Measurements from ENCODE around the gene MID2. TPM values are rescaled to one million over a fixed set of nuclear protein-coding genes. Genes with fewer than 3 reads are reported as not detected.

Gene MID2
- total and polyA plus RNA-seq, 10 donors: 0.50 to 11.9 (median 10.4) TPM

GRCh38 chrX:107818900-107819521 is 6.7 kb upstream of the MID2 start:
- no peak overlapping the region for H3K4me3 ChIP-seq
- no peak for DNase-seq
- H3K27me3 ChIP-seq (replicated peaks in 1 of 7): no peaks in the 10 kb centered on the region
- H3K36me3 ChIP-seq: no peaks in the 10 kb centered on the region
- peaks cover 4 to 27% (median 16%) of the 10 kb centered on the region in 8 donors for H3K9me3 ChIP-seq
- H3K4me1 ChIP-seq: no peaks in the 10 kb centered on the region
- TF ChIP-seq POLR2A (IDR thresholded peaks at IDR 0.05) (no peak), POLR2AphosphoS5 (IDR thresholded peaks at IDR 0.05) (no peak), CTCF (IDR thresholded peaks at IDR 0.05 in 8 of 11, conservative IDR thresholded peaks at IDR 0.05 in 3 of 11) (no peak)
- intact Hi-C loops (cut with DNase I; ENCODE audit: low total_unique reads): no loop called here
- no peak overlapping the region for H3K27ac ChIP-seq

DNA sequence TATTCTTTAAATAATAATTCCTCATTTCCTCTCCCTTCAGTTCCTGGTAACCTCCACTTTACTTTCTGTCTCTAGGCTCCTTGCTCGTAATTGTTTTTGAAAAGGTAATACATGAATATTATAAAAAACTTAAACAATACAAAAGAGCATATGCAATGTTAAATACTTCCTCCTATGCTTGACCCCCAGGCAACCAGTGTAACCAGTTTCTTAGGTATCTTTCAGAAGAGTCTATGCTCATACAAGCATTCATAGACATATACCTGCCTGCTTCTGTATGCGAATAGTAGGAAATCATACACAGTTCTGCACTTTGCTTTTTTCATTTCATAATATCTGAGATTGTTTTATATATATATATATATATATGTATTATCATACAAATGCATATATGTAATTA is 2.6 kb upstream of the MID2 start:
- intact Hi-C loops (cut with DNase I; ENCODE audit: low total_unique reads): no loop called here
- 61 to 96% (median 84%) methylated on average over 2 of the region's 2 CpGs for WGBS, 5 donors
- no peaks in the 10 kb centered on the region for H3K36me3 ChIP-seq

GRCh38 chrX:107823456-107823855 is 2.2 kb upstream of the MID2 start:
- Histone ChIP-seq H3K27me3 (replicated peaks in 1 of 7) (peaks cover 0 to 29% (median 0%) of the 10 kb centered on the region in 7 donors), H3K4me3 (no peak overlapping the region), H3K4me1 (peaks cover 0 to 8% (median 0%) of the 10 kb centered on the region in 6 donors), H3K27ac (no peak overlapping the region), H3K36me3 (no peaks in the 10 kb centered on the region), H3K9me3 (peaks cover 4 to 18% (median 12%) of the 10 kb centered on the region in 8 donors)
- WGBS, 5 donors: 7 to 41% (median 12%) methylated on average over 1 of the region's 1 CpG
- intact Hi-C loops (cut with DNase I; ENCODE audit: low total_unique reads): no loop called here
- TF ChIP-seq POLR2AphosphoS5 (IDR thresholded peaks at IDR 0.05): no peak
- TF ChIP-seq POLR2A (IDR thresholded peaks at IDR 0.05): no peak
- TF ChIP-seq CTCF (IDR thresholded peaks at IDR 0.05 in 8 of 11, conservative IDR thresholded peaks at IDR 0.05 in 3 of 11): no peak
- DNase-seq: no peak

More for the DNA sequence above, 2.6 kb upstream of the MID2 start:
- no peak for TF ChIP-seq POLR2A (IDR thresholded peaks at IDR 0.05)
- TF ChIP-seq CTCF (IDR thresholded peaks at IDR 0.05 in 8 of 11, conservative IDR thresholded peaks at IDR 0.05 in 3 of 11): no peak
- no peak for TF ChIP-seq POLR2AphosphoS5 (IDR thresholded peaks at IDR 0.05)
- H3K4me1 ChIP-seq: peaks cover 0 to 8% (median 0%) of the 10 kb centered on the region in 6 donors
- peaks cover 4 to 22% (median 15%) of the 10 kb centered on the region in 8 donors for H3K9me3 ChIP-seq
- DNase-seq: no peak
- no peak overlapping the region for H3K27ac ChIP-seq
- H3K4me3 ChIP-seq: no peak overlapping the region
- peaks cover 0 to 29% (median 0%) of the 10 kb centered on the region in 7 donors for H3K27me3 ChIP-seq (replicated peaks in 1 of 7)

- H3K36me3 ChIP-seq: no peaks in the 10 kb centered on the region
- peak overlapping the region; percentile 66 to 87 (median 84) for H3K27ac ChIP-seq
- H3K9me3 ChIP-seq: no peaks in the 10 kb centered on the region
- peaks cover 0 to 8% (median 0%) of the 10 kb centered on the region in 6 donors for H3K4me1 ChIP-seq
- peak overlapping the region; percentile 27 to 70 (median 38) for H3K4me3 ChIP-seq
- peak in 1 of 3 donors; percentile 26 for TF ChIP-seq POLR2AphosphoS5 (IDR thresholded peaks at IDR 0.05)
- no peak for TF ChIP-seq CTCF (IDR thresholded peaks at IDR 0.05 in 8 of 11, conservative IDR thresholded peaks at IDR 0.05 in 3 of 11)
- 0 to 57% (median 1%) methylated on average over 8 to 100 of the region's 100 CpGs for WGBS, 5 donors
- peaks cover 0 to 34% (median 0%) of the 10 kb centered on the region in 7 donors for H3K27me3 ChIP-seq (replicated peaks in 1 of 7)
- peak; percentile 79 for DNase-seq
- intact Hi-C loops (cut with DNase I; ENCODE audit: low total_unique reads): no loop called here
These were observed 768 bp downstream of the MID2 start for GRCh38 chrX:107826238-107827029.

Data from spleen (tissue), 11 donors.